H1 (cell line): ENCODE data around the gene GLIPR2. TPM values are rescaled to one million over a fixed set of nuclear protein-coding genes. Genes with fewer than 3 reads are reported as not detected.

ENCODE experiments used
- CTCF ChIA-PET: fragments of 300-600 bp; sonication (Branson Sonifier 250); formaldehyde crosslinking; loops from one replicate; lab custom pipeline; 2021; ENCODE audit not compliant: partially characterized antibody; lab: Charles Lee
- POLR2A ChIA-PET: fragments of 300-600 bp; sonication (Branson Sonifier 250); formaldehyde crosslinking; loops from one replicate; lab custom pipeline; 2021; ENCODE audit warnings: inconsistent platforms; ENCODE audit not compliant: partially characterized antibody; lab: Charles Lee
- DNase-seq, 2 experiments: peaks; one replicate each; pipeline versions ENCODE4 v3.0.0 to v3.0.0-alpha.2; 2010 to 2022; ENCODE audit warnings: low spot score in 2 of 2, low read depth in 1 of 2, mixed read lengths in 1 of 2
- FAIRE-seq: peaks from 2 replicates; lab custom pipeline; 2011; peaks lifted over from hg19 to GRCh38; lab: Jason Lieb, UNC
- H2AFZ ChIP-seq: 2 replicates; pipeline ENCODE4 v1.8.1; 2012; ENCODE audit warnings: low read length, inconsistent platforms
- H2AK5ac ChIP-seq: 2 replicates; pipeline ENCODE4 v1.6.1; 2013; ENCODE audit warnings: low read depth, low read length
- H2BK120ac ChIP-seq: replicated peaks from 2 replicates; pipeline ENCODE3; 2013; ENCODE audit warnings: low read depth, low read length, inconsistent platforms
- H2BK12ac ChIP-seq: 2 replicates; pipeline ENCODE4 v1.6.1; 2013; ENCODE audit warnings: low read depth, low read length
- H2BK15ac ChIP-seq: 2 replicates; pipeline ENCODE4 v1.6.1; 2013; ENCODE audit warnings: low read length
- H2BK20ac ChIP-seq: 2 replicates; pipeline ENCODE4 v1.6.1; 2013; ENCODE audit warnings: low read length
- H2BK5ac ChIP-seq: 2 replicates; pipeline ENCODE4 v1.6.1; 2013; ENCODE audit warnings: low read depth, low read length
- H3K14ac ChIP-seq: 2 replicates; pipeline ENCODE4 v1.6.1; 2013; ENCODE audit warnings: inconsistent platforms; ENCODE audit not compliant: insufficient read length
- H3K18ac ChIP-seq: 2 replicates; pipeline ENCODE4 v1.6.1; 2013; ENCODE audit warnings: low read length; ENCODE audit errors: extremely low read depth
- H3K23ac ChIP-seq: 2 replicates; pipeline ENCODE4 v1.6.1; 2013; ENCODE audit warnings: inconsistent platforms; ENCODE audit not compliant: insufficient read length
- H3K23me2 ChIP-seq: 2 replicates; pipeline ENCODE4 v1.6.1; 2013; ENCODE audit warnings: low read depth, low read length
- H3K27ac ChIP-seq: 2 replicates; pipeline ENCODE4 v1.6.1; 2011; ENCODE audit warnings: low read depth, low read length, inconsistent platforms
- H3K27me3 ChIP-seq, 4 experiments: replicated peaks in 1 of 4; 1 replicate in 1 of 4; 2 replicates in 3 of 4; pipeline versions ENCODE4 v1.6.1 to v1.8.1; 2011 to 2013; ENCODE audit warnings: low read length in 3 of 4, mild to moderate bottlenecking in 3 of 4, inconsistent platforms in 2 of 4, mixed read lengths in 2 of 4, moderate library complexity in 1 of 4; ENCODE audit not compliant: control insufficient read depth in 3 of 4, insufficient read depth in 3 of 4; ENCODE audit errors: extremely low read depth in 1 of 4
- H3K36me3 ChIP-seq, 4 experiments: 2 replicates each; pipeline versions ENCODE4 v1.6.1 to v1.8.1; 2011 to 2013; ENCODE audit warnings: mild to moderate bottlenecking in 4 of 4, low read length in 3 of 4, moderate library complexity in 2 of 4, control low read depth in 1 of 4, inconsistent platforms in 1 of 4; ENCODE audit not compliant: insufficient read depth in 4 of 4, control insufficient read depth in 2 of 4
- H3K4ac ChIP-seq: replicated peaks from 2 replicates; pipeline ENCODE3; 2013; ENCODE audit warnings: low read length, low read depth, mixed read lengths, inconsistent platforms; ENCODE audit not compliant: insufficient read length
- H3K4me1 ChIP-seq, 4 experiments: replicated peaks in 1 of 4; 1 replicate in 1 of 4; 2 replicates in 3 of 4; pipeline versions ENCODE4 v1.6.1 to v1.8.1; 2011 to 2013; ENCODE audit warnings: low read length in 3 of 4, inconsistent platforms in 2 of 4, mixed read lengths in 1 of 4; ENCODE audit not compliant: insufficient read depth in 4 of 4, control insufficient read depth in 3 of 4
- H3K4me2 ChIP-seq, 2 experiments: 2 replicates each; pipeline versions ENCODE4 v1.6.1 to v1.8.1; 2011 to 2013; ENCODE audit warnings: low read depth in 2 of 2, low read length in 2 of 2, control low read depth in 1 of 2, inconsistent platforms in 1 of 2, mild to moderate bottlenecking in 1 of 2; ENCODE audit not compliant: insufficient read depth in 1 of 2
- H3K4me3 ChIP-seq, 4 experiments: fragments of 200-600, 300-600 bp in 1 of 4; sonication (generic), shearing (Covaris generic), sonication (Bioruptor Twin) in 1 of 4; 2 replicates each; pipeline versions ENCODE4 v1.5.1 to v1.8.1; 2011 to 2016; ENCODE audit warnings: low read length in 4 of 4, low read depth in 3 of 4, control low read depth in 2 of 4, inconsistent platforms in 2 of 4, mild to moderate bottlenecking in 2 of 4, mixed read lengths in 1 of 4, moderate library complexity in 1 of 4; ENCODE audit not compliant: insufficient read depth in 2 of 4; ENCODE audit errors: extremely low read depth in 1 of 4
- H3K56ac ChIP-seq: replicated peaks from 2 replicates; pipeline ENCODE3; 2013; ENCODE audit warnings: low read depth, mild to moderate bottlenecking, mixed read lengths, low read length, inconsistent platforms; ENCODE audit not compliant: insufficient read length
- H3K79me1 ChIP-seq: 2 replicates; pipeline ENCODE4 v1.6.1; 2013; ENCODE audit warnings: low read depth, low read length, control low read depth
- H3K79me2 ChIP-seq, 2 experiments: 2 replicates each; pipeline versions ENCODE4 v1.6.1 to v1.8.1; 2012 to 2013; ENCODE audit warnings: low read length in 2 of 2, mild to moderate bottlenecking in 2 of 2, inconsistent platforms in 1 of 2; ENCODE audit not compliant: insufficient read depth in 2 of 2, control insufficient read depth in 1 of 2
- H3K9ac ChIP-seq, 4 experiments: replicated peaks in 1 of 4; 1 replicate in 1 of 4; 2 replicates in 3 of 4; pipeline versions ENCODE4 v1.6.1 to v1.8.1; 2011 to 2013; ENCODE audit warnings: low read depth in 3 of 4, low read length in 3 of 4, control low read depth in 2 of 4, mild to moderate bottlenecking in 2 of 4, moderate library complexity in 2 of 4, inconsistent platforms in 1 of 4; ENCODE audit errors: extremely low read depth in 1 of 4
- H3K9me3 ChIP-seq, 2 experiments: 2 replicates each; pipeline versions ENCODE4 v1.6.1 to v1.8.1; 2012 to 2013; ENCODE audit warnings: mild to moderate bottlenecking in 2 of 2, moderate library complexity in 2 of 2, control low read depth in 1 of 2, inconsistent platforms in 1 of 2, low read depth in 1 of 2, low read length in 1 of 2, mixed read lengths in 1 of 2; ENCODE audit not compliant: insufficient read depth in 2 of 2
- H4K20me1 ChIP-seq, 2 experiments: replicated peaks in 1 of 2; 2 replicates each; pipeline versions ENCODE3 to v1.8.1; 2011 to 2013; ENCODE audit warnings: inconsistent platforms in 2 of 2, low read length in 2 of 2, mild to moderate bottlenecking in 1 of 2; ENCODE audit not compliant: insufficient read depth in 2 of 2, control insufficient read depth in 1 of 2
- H4K5ac ChIP-seq: 2 replicates; pipeline ENCODE4 v1.6.1; 2013; ENCODE audit warnings: low read length, low read depth, mixed read lengths, inconsistent platforms; ENCODE audit not compliant: insufficient read length
- H4K8ac ChIP-seq: 2 replicates; pipeline ENCODE4 v1.8.0; 2013; ENCODE audit warnings: mild to moderate bottlenecking, moderate library complexity, low read length, inconsistent platforms; ENCODE audit not compliant: insufficient read depth; ENCODE audit errors: extremely low read depth
- H4K91ac ChIP-seq: replicated peaks from 2 replicates; pipeline ENCODE3; 2013; ENCODE audit warnings: low read length, mixed read lengths, inconsistent platforms; ENCODE audit not compliant: insufficient read length
- ATF2 ChIP-seq: IDR thresholded peaks from 2 replicates; pipeline ENCODE4 v1.6.1; 2012; ENCODE audit warnings: low read length, inconsistent platforms
- GTF2F1 ChIP-seq: IDR thresholded peaks from 2 replicates; pipeline ENCODE4 v1.6.1; 2012; ENCODE audit warnings: low read depth, low read length, improper control_type of control experiment, borderline replicate concordance
- JUN ChIP-seq: IDR thresholded peaks from 2 replicates; pipeline ENCODE4 v1.6.1; 2011; ENCODE audit warnings: low read depth, mild to moderate bottlenecking, improper control_type of control experiment, low read length
- SP4 ChIP-seq: IDR thresholded peaks from 2 replicates; pipeline ENCODE4 v1.6.1; 2012; ENCODE audit warnings: low read length, inconsistent platforms
- WGBS, 2 experiments: shearing (Covaris generic) in 1 of 2; methylation state at CpG; one replicate each; pipeline versions ENCODE4 v1.1.6 to v1.1.7; 2013 to 2015; ENCODE audit warnings: low lambda C conversion rate in 2 of 2, mixed read lengths in 2 of 2, inconsistent platforms in 1 of 2, low coverage in 1 of 2, missing lambda C conversion rate in 1 of 2; ENCODE audit not compliant: insufficient replicate concordance in 2 of 2, insufficient coverage in 1 of 2, insufficient read length in 1 of 2; ENCODE audit errors: extremely low coverage in 1 of 2, missing lambda C conversion rate in 1 of 2; 5-methylcytosine and 5-hydroxymethylcytosine counted together
- polyA plus RNA-seq, 7 experiments: library from polyadenylated mRNA; depleted of rRNA in 3 of 7; stranded (reverse) in 5 of 7; unstranded in 2 of 7; fragments of >200 nt in 5 of 7; fragments of 200-250 nt in 2 of 7; gene quantifications; 1 replicate in 5 of 7; 2 replicates in 1 of 7; 4 replicates in 1 of 7; pipeline versions ENCODE4 v1.2.1 to v1.2.3, GENCODE V29; 2011 to 2013; ENCODE audit warnings: missing spikeins in 2 of 7, mixed read lengths in 2 of 7
- total RNA-seq: library from RNA; stranded (reverse); fragmentation: NEBNext Ultra II Directional; extraction: Animal tissue kit (Norgen Biotek cat#: 25700); gene quantifications from 2 replicates; pipeline ENCODE4 v1.2.1, GENCODE V29; 2021

The GLIPR2 gene
- total and polyA plus RNA-seq, 2 of the 8 experiments (the other 6 are each of a cell fraction or from before 2014, with no cell fraction given), result 7.9 to 12.0 TPM

DNA sequence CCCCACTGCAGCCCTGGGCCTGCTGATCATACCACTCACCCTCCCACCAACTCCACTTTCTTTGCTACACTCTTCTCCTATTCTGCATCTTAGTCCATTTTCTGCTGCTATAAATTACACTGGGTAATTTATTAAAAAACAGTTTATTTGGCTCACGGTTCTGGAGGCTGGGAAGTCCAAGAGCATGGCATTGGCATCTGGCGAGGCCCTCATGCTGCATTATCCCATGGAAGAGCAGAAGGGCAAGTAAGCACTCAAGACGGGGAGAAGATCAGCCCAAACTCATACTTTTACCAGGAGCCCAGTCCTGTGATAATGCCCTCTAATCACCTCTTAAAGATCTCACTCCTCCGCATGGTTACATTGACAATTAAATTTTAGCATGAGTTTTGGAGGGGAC lies 9.4 kb downstream of the GLIPR2 start:
- no peak overlapping the region for H3K4me3 ChIP-seq
- H3K36me3 ChIP-seq, result no peaks in the 10 kb centered on the region; a peak in 1 of 8 replicates
- no peaks in the 10 kb centered on the region for H3K79me1 ChIP-seq
- TF ChIP-seq SP4 (no peak), ATF2 (no peak), JUN (no peak), GTF2F1 (no peak)
- no peak overlapping the region for H4K91ac ChIP-seq
- DNase-seq (no peak), FAIRE-seq (no peak)
- no peak overlapping the region for H3K27ac ChIP-seq
- H3K79me2 ChIP-seq, result no peaks in the 10 kb centered on the region
- no peak overlapping the region for H2BK15ac ChIP-seq
- H2BK120ac ChIP-seq, result no peak overlapping the region
- no peak overlapping the region for H3K14ac ChIP-seq
- no peak overlapping the region for H2AFZ ChIP-seq
- no peak overlapping the region for H4K5ac ChIP-seq
- peaks cover 0 to 4% of the 10 kb centered on the region in 2 experiments for H4K20me1 ChIP-seq
- peaks cover 0 to 7% of the 10 kb centered on the region in 2 experiments; a peak in 2 of 4 replicates for H3K9me3 ChIP-seq
- H3K9ac ChIP-seq, result no peak overlapping the region
- no peak overlapping the region for H4K8ac ChIP-seq
- H3K23ac ChIP-seq, result no peak overlapping the region
- H3K4ac ChIP-seq, result no peak overlapping the region
- H2BK12ac ChIP-seq, result no peak overlapping the region
- WGBS, 2 experiments, result 84% methylated on average over 4 of the region's 4 CpGs; no CpG with 5 or more reads in 1 of the 2 experiments
- H3K4me1 ChIP-seq, result peaks cover 0 to 4% (median 0%) of the 10 kb centered on the region in 4 experiments; a peak in 1 of 7 replicates
- H2BK5ac ChIP-seq, result no peak overlapping the region
- CTCF ChIA-PET, result interaction anchor here (5.3 kb wide), 1 partner anchor 19 kb away, joined by 48 read pairs; no protein-coding TSS in a partner anchor
- no peaks in the 10 kb centered on the region for H3K27me3 ChIP-seq
- POLR2A ChIA-PET, result interaction anchor here (0.8 kb wide), 1 partner anchor 44 kb away, joined by 3 read pairs; no protein-coding TSS in a partner anchor
- no peak overlapping the region for H3K4me2 ChIP-seq
- no peak overlapping the region for H2BK20ac ChIP-seq
- H3K18ac ChIP-seq, result no peak overlapping the region
- H3K23me2 ChIP-seq, result peaks cover 4% of the 10 kb centered on the region; the same call in 1 of the 2 replicates
- no peak overlapping the region for H3K56ac ChIP-seq
- H2AK5ac ChIP-seq, result no peak overlapping the region
